Stomach (tissue), 9 donors: ENCODE measurements around the gene KRT34. TPM values are rescaled to one million over a fixed set of nuclear protein-coding genes. Genes with fewer than 3 reads are reported as not detected.

ENCODE experiments used
- DNase-seq, 2 donors: peaks; one replicate each; pipeline versions ENCODE4 v3.0.0 to v3.0.0-alpha.2; 2013 to 2019
- H3K27ac ChIP-seq, 5 donors: fragments of 200-600 bp in 4 of 5; sonication (generic) in 4 of 5; one replicate each; pipeline ENCODE4 v1.5.1; 2013 to 2019; ENCODE audit warnings: mild to moderate bottlenecking in 1 of 5, moderate library complexity in 1 of 5
- H3K27me3 ChIP-seq, 3 donors: fragments of 200-600 bp; sonication (generic); one replicate each; pipeline ENCODE4 v1.5.1; 2017 to 2019; ENCODE audit warnings: mixed run types in 1 of 3
- H3K36me3 ChIP-seq, 4 donors: fragments of 200-600 bp; sonication (generic); 1 replicate in 3 of 4; 2 replicates in 1 of 4; pipeline ENCODE4 v1.5.1; 2016 to 2019
- H3K4me1 ChIP-seq, 4 donors: fragments of 200-600 bp; sonication (generic); one replicate each; pipeline ENCODE4 v1.5.1; 2016 to 2019
- H3K4me3 ChIP-seq, 4 donors: fragments of 200-600 bp; sonication (generic) in 3 of 4; one replicate each; pipeline ENCODE4 v1.5.1; 2016 to 2019; ENCODE audit warnings: mild to moderate bottlenecking in 1 of 4
- H3K9me3 ChIP-seq, 4 donors: fragments of 200-600 bp; sonication (generic); one replicate each; pipeline ENCODE4 v1.5.1; 2016 to 2019
- CTCF ChIP-seq, 7 experiments: fragments of 450-650 bp in 4 of 7; fragments of 200-600 bp in 3 of 7; sonication (generic) in 3 of 7; IDR thresholded peaks; one replicate each; pipeline ENCODE4 v1.5.1; 2016 to 2019; ENCODE audit warnings: antibody characterized with exemption in 7 of 7, control low read depth in 2 of 7, mild to moderate bottlenecking in 1 of 7
- EP300 ChIP-seq: sonication (generic); formaldehyde crosslinking; IDR thresholded peaks from one replicate; pipeline ENCODE4 v1.6.1; 2017; ENCODE audit warnings: antibody characterized with exemption
- POLR2A ChIP-seq, 4 donors: fragments of 450-650 bp; IDR thresholded peaks; one replicate each; pipeline ENCODE4 v1.6.1; 2016; ENCODE audit warnings: antibody characterized with exemption in 4 of 4, control low read depth in 2 of 4, mild to moderate bottlenecking in 1 of 4, moderate library complexity in 1 of 4
- POLR2AphosphoS5 ChIP-seq, 3 donors: sonication (generic); formaldehyde crosslinking; IDR thresholded peaks; one replicate each; pipeline ENCODE4 v1.6.1; 2016; ENCODE audit warnings: antibody characterized with exemption in 3 of 3
- WGBS, 5 donors: extraction: QIAGEN DNeasy Blood & Tissue Kit in 3 of 5; methylation state at CpG; one replicate each; pipeline versions ENCODE4 v1.1.5 to v1.1.7; 2013 to 2018; 5-methylcytosine and 5-hydroxymethylcytosine counted together
- intact Hi-C: fragments of 100-400 bp; cut with DNase I; formaldehyde crosslinking; loops from one replicate; pipeline ENCODE4 v1.15.1; 2023; ENCODE audit warnings: low total_unique reads
- polyA plus RNA-seq, 3 donors: library from polyadenylated mRNA; stranded (reverse); fragments of 200-250 nt; gene quantifications; one replicate each; pipeline ENCODE4 v1.2.3, GENCODE V29; 2013
- total RNA-seq, 5 donors: library from RNA; depleted of rRNA; stranded (reverse); fragments of >200 nt; gene quantifications; one replicate each; pipeline versions ENCODE4 v1.1.0 to v1.2.3, GENCODE V29; 2014 to 2016
- donor health status: healthy with polysubstance abuse.
- donor health status: Bipolar disorder and iron deficiency.
- donor health status: healthy.

KRT34 gene
- total and polyA plus RNA-seq, 8 donors = 0.20 TPM; not detected in 7

GRCh38 chr17:41369713-41370112 lies 12.4 kb downstream of the KRT34 start, which contains the start of gene KRT33B:
KRT33B (minus strand) TSS chr17:41369813; CDS start chr17:41369750, 63 bp downstream.
- H3K4me3 ChIP-seq = no peak within 1 kb of the TSS
- DNase-seq = no peak
- TF ChIP-seq POLR2AphosphoS5 (IDR thresholded peaks at IDR 0.05) = no peak
- no peak for TF ChIP-seq CTCF (IDR thresholded peaks at IDR 0.05)
- no peak for TF ChIP-seq EP300
- no peak for TF ChIP-seq POLR2A (IDR thresholded peaks at IDR 0.05)
- WGBS, 5 donors = 75 to 100% (median 92%) methylated on average over 1 of the region's 1 CpG
- H3K36me3 ChIP-seq = no peaks in the 10 kb centered on the region
- no peaks in the 10 kb centered on the region for H3K4me1 ChIP-seq
- H3K9me3 ChIP-seq = no peaks in the 10 kb centered on the region
- no peak within 1 kb of the TSS for H3K27ac ChIP-seq
- intact Hi-C loops = no loop called here
- H3K27me3 ChIP-seq = no peaks in the 10 kb centered on the region

GRCh38 chr17:41369023-41369422 lies 13.1 kb downstream of the KRT34 start:
- WGBS, 5 donors = 84 to 93% (median 92%) methylated on average over 2 of the region's 2 CpGs
- Histone ChIP-seq H3K4me3 (no peak overlapping the region), H3K27ac (no peak overlapping the region), H3K36me3 (no peaks in the 10 kb centered on the region), H3K4me1 (no peaks in the 10 kb centered on the region), H3K9me3 (no peaks in the 10 kb centered on the region), H3K27me3 (no peaks in the 10 kb centered on the region)
- TF ChIP-seq POLR2A (IDR thresholded peaks at IDR 0.05) = no peak
- TF ChIP-seq POLR2AphosphoS5 (IDR thresholded peaks at IDR 0.05) = no peak
- no peak for TF ChIP-seq EP300
- intact Hi-C loops = no loop called here
- no peak for DNase-seq

- Histone ChIP-seq H3K27ac (no peak overlapping the region), H3K4me3 (no peak overlapping the region), H3K27me3 (no peaks in the 10 kb centered on the region), H3K9me3 (no peaks in the 10 kb centered on the region), H3K36me3 (no peaks in the 10 kb centered on the region), H3K4me1 (no peaks in the 10 kb centered on the region)
- DNase-seq = no peak
- intact Hi-C loops = no loop called here
- TF ChIP-seq CTCF (IDR thresholded peaks at IDR 0.05) = no peak
- no peak for TF ChIP-seq POLR2A (IDR thresholded peaks at IDR 0.05)
- no peak for TF ChIP-seq EP300
- TF ChIP-seq POLR2AphosphoS5 (IDR thresholded peaks at IDR 0.05) = no peak
- 75 to 92% (median 88%) methylated on average over 10 of the region's 10 CpGs for WGBS, 5 donors
Measured at GRCh38 chr17:41367426-41368075, 14.6 kb downstream of the KRT34 start.

- Histone ChIP-seq H3K27ac (no peak overlapping the region), H3K36me3 (no peaks in the 10 kb centered on the region), H3K27me3 (no peaks in the 10 kb centered on the region), H3K4me1 (no peaks in the 10 kb centered on the region), H3K4me3 (no peak overlapping the region), H3K9me3 (no peaks in the 10 kb centered on the region)
- intact Hi-C loops = no loop called here
- no peak for DNase-seq
- no peak for TF ChIP-seq EP300
- no peak for TF ChIP-seq CTCF (IDR thresholded peaks at IDR 0.05)
- TF ChIP-seq POLR2A (IDR thresholded peaks at IDR 0.05) = no peak
Measured at GRCh38 chr17:41366070-41366469, 16.0 kb downstream of the KRT34 start.

GRCh38 chr17:41363881-41364280 lies 18.2 kb downstream of the KRT34 start:
- no peak for DNase-seq
- WGBS, 5 donors = 76 to 93% (median 86%) methylated on average over 2 of the region's 2 CpGs
- no peaks in the 10 kb centered on the region for H3K27me3 ChIP-seq
- no peak overlapping the region for H3K27ac ChIP-seq
- H3K4me1 ChIP-seq = no peaks in the 10 kb centered on the region
- H3K36me3 ChIP-seq = no peaks in the 10 kb centered on the region
- intact Hi-C loops = no loop called here
- no peak for TF ChIP-seq POLR2A (IDR thresholded peaks at IDR 0.05)
- H3K4me3 ChIP-seq = no peak overlapping the region
- H3K9me3 ChIP-seq = no peaks in the 10 kb centered on the region
